CD4-positive, alpha-beta T cell treated with Interleukin-17A for 4 hours (primary cell): Measurements from ENCODE around the gene KCNIP1.

Experiments used
- DNase-seq: peaks from one replicate; pipeline ENCODE4 v3.0.0-alpha.2; 2020; ENCODE audit warnings: mixed read lengths

KCNIP1 gene

DNA sequence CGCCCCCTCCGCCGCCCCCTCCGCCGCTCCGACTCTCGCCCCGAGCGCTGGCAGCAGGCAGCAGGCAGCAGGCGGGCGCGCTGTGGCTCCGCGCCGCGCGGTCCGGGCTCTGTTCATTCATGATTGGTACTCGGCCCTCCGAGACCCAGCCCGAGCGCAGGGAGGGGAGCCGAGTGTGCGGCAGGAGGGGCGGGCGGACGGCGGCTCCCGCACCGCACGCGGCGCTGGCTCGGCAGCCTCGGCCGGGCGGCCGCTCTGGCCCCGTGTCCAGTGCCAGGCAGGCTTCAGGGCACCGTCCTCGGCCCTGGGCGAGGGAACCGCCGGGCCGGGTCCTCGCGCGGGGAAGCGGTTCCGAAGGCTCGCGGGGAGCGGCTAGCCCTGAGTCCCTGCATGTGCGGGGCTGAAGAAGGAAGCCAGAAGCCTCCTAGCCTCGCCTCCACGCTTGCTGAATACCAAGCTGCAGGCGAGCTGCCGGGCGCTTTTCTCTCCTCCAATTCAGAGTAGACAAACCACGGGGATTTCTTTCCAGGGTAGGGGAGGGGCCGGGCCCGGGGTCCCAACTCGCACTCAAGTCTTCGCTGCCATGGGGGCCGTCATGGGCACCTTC, at the start of gene KCNIP1:
TSS of gene KCNIP1 (plus strand) at position 31 of the 607 bp plus-strand sequence.
- no peak for DNase-seq

GRCh38 chr5:170463426-170463825, 40.4 kb upstream of the KCNIP1 start:
- no peak for DNase-seq

GRCh38 chr5:170464280-170465127, 39.3 kb upstream of the KCNIP1 start:
- DNase-seq, result no peak

- DNase-seq, result no peak
Observed at GRCh38 chr5:170466553-170466952, 37.3 kb upstream of the KCNIP1 start.

- no peak for DNase-seq
Observed at GRCh38 chr5:170466988-170467707, 36.7 kb upstream of the KCNIP1 start.

DNA sequence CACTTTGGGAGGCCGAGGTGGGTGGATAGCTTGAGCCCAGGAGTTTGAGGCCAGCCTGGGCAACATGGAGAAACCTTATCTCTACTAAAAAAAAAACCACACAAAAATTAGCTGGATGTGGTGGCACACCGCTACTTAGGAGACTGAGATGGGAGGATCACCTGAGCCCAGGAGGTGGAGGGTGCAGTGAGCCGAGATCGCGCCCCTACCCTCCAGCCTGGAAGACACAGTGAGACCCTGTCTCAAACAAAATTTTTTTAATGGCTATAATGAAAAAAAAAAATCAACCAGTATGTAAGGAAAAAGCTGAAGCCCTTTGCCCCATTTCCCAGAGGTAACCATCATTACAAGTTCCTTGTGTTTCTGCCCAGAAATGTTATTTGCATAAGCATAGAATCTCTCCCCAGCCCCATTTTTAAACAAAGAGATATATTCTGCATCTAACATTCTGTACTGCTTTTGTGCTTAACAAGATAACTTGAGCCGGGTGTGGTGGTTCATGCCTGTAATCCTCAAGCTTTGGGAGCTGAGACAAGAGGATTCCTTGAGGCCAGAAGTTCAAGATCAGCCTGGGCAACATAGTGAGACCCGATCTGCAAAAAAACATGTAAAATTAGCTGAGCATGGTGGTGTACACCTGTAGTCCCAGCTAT, 35.1 kb upstream of the KCNIP1 start:
- DNase-seq, result no peak

DNA sequence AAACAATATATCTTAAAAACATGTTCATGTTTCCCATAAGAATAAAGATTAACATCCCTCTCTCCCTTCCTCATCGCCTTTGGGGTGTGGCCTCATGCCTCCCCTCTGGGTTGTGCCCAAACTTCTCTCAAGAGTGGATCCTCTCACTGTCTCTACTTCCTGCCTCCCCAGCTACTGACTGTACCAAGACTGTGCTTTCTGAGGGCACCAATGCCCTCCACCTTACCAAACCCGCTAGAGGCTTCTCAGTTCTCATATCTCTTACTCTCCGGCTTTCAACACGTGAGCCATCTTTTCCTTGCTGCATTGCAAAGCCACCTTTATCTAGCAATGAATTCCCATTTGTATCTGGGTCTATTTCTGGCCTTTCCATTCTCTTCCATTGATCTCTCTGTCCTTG, 34.4 kb upstream of the KCNIP1 start:
- DNase-seq, result no peak

DNA sequence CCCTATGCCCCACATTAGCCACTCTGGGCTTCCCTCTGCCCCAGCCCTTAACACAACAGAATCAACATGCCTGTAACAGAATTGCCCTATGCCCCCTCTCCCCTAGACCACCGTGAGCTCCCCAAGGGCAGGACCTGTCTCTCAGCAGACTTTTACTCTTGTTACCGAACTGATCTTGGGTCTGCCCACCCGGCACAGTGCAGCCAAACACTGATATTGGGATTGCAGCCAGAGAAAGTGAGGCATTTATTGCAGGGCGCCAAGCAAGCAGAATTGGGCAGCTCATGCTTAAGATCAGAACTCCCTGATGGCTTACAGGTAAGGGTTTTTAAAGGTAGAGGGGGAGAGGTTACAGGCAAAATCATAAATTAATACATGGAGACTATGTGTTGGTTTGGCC, 33.5 kb upstream of the KCNIP1 start:
- no peak for DNase-seq

DNA sequence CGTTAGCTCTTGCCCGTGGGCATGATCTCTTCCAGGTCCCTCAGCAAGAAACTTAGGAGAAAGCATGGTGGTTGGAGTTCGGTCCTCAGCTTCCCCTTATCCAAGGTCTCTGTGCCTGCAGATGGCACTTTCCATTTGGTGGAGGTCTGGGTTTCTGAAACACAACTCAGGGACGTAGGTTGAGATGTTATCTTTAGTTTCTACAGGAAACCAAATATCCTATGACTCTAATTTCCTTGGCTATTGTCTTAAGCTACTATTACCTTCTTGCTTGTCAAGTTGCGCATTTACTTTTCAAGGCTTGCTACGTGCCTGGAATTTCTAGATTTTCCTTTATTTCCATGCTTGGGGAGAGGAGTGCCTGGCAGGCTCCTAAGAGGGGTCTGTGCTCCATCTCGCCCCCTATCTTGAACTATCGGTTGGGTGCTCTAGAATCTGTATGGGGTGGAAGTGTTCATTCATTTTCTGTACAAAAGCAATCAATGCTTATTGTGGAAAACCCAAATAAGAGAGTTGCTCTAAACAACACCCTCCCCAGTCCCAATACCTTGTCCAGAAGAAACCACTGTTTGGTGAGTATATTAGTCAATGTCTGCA, 32.9 kb upstream of the KCNIP1 start:
- no peak for DNase-seq

DNA sequence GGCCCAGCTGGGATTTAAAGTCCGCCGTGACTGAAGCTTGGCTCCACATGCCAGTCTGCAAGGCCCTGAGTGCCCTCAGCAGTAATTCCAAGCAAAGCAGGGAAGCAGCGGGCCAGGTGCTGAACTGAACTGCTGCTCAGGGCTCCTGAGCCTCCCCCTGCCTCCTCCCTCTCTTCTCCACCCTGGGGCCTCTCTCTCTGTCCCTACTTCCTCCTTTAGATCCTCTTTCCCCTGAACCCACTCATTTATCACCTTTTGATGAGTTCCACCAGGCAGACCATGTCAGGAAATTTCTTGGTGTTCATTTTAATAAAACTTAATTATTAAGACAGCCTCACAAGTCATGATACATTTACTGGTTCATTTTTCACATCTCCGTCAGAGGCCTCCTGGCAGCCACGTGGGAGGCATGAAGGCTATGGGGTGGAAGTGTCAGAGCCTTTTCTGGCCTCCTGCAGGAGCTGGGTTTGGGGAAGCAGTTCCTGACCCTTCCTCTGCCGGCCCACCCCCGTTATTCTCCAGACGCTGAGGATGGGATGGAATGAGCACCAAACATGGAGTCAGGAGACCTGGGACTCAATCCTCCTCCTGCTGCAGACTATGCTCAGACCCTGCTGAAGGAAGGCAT, 32.2 kb upstream of the KCNIP1 start:
- no peak for DNase-seq

GRCh38 chr5:170473642-170474041, 30.2 kb upstream of the KCNIP1 start:
- DNase-seq, result no peak

DNA sequence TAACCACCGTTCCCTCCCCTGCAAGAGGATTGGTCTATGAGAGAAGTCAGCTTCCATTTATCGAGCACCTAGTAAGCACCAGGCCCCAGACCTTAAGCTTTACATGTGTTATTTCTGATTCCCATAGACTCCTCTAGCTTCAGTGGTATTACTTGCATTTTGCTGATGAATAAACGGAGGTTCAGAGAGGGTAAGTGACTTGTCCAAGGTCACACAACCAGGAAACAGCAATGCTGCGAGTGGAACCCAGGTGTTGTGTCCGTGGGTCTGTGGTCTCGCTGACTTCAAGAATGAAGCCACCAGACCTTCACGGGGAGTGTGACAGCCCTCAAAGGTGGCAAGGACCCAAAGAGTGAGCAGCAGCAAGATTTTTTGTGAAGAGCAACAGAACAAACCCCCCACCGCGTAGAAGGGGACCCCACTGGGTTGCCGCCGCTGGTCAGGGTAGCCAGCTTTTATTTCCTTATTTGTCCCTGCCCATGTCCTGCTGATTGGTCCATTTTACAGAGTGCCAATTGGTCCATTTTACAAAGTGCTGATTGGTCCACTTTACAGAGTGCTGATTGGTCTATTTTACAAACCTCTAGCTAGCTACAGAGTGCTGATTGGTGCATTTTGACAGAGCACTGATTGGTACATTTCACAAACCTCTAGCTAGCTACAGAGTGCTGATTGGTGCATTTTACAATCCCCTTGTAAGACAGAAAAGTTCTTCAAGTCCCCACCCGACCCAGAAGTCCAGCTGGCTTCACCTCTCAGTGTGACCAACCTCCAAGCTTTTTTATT, 29.1 kb upstream of the KCNIP1 start:
- DNase-seq, result no peak

DNA sequence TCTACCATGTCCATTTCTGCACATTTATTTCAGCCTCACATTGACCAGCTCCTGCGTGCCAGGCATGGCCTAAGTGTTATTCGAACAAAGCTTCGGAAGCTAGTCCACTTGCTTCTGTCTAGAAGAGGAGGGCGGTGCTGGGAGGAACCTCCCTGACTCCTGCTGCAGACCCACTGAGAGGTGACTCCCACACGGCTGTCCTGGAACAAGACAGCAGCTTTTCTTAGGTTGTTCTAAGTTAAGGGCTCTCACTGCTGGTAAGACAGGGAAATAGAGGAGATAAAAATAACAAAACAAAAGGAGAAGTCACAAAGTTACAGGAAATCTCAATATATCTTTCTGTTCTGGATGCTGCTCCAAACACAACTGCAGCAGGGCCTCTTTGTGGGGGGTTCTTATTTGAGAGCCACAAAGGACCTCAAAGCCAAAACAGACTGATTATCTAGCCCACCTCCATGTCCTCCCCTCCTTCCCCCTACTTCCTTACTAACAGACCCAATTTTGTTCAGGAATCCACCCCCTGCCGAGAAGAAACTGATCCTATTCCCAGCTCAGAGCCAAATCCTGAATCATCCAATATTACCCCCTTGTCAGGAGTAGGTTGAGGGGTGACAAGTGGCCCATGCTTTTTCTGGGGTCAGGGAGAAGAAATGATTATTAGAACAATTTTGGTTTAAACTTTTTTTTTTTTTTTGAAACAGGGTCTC, 28.4 kb upstream of the KCNIP1 start:
- DNase-seq, result no peak

DNA sequence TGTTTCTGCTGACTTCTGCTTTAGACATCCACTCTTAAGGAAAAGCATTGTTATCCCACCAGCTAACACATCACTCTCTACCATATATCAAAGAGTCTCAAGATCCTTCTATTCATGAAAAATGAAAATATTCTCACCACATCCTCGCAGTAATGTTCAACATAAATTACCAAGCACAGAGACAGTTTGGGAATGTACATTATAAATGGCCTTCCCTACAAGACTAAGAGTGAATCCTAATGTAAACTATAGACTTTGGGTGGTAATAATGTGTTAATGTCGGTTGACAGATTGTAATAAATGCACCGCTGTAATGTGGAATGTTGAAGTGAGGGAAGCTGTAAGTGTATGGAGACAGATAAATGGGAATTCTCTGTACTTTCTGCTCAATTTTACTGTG, 27.1 kb upstream of the KCNIP1 start:
- DNase-seq, result no peak

GRCh38 chr5:170477906-170478305, 25.9 kb upstream of the KCNIP1 start:
- DNase-seq, result no peak

DNA sequence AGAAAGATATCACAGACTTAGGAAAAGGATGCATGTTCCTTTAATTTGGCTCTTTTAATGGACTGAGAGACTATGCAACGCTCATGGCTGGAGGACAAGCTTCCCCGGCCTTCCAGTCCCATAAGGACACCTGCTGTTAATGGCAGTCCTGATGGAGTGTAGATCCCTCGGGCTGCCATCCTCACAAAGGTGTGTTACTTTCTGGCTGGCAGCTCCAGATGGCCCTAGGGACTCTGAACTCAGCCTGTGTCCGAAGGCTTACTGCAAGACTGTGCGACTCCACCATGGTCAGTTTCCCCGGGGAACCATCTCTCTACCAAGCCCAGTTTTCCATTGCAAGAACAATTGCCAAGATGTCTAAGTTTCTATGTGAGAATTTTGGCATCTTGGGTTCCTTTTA, 25.5 kb upstream of the KCNIP1 start:
- no peak for DNase-seq

- no peak for DNase-seq
Observed at GRCh38 chr5:170479484-170479883, 24.3 kb upstream of the KCNIP1 start.

DNA sequence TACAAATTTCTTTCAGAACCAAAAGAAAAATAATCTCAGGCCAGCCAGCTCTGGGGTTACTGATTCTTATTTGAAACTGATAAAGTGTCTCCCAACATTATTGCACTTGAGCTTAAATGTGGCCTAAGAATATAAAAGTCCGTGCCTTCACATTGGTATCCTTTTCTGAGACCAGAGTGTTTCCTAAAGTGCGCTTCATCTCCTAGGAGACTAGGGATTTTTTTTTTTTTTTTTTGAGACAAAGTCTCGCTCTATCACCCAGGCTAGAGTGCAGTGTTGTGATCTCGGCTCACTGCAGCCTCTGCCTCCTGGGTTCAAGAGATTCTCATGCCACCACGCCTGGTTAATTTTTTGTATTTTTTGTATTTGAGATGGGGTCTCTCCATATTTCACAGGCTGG, 23.6 kb upstream of the KCNIP1 start:
- no peak for DNase-seq

- no peak for DNase-seq
Observed at GRCh38 chr5:170481849-170482248, 22.0 kb upstream of the KCNIP1 start.

DNA sequence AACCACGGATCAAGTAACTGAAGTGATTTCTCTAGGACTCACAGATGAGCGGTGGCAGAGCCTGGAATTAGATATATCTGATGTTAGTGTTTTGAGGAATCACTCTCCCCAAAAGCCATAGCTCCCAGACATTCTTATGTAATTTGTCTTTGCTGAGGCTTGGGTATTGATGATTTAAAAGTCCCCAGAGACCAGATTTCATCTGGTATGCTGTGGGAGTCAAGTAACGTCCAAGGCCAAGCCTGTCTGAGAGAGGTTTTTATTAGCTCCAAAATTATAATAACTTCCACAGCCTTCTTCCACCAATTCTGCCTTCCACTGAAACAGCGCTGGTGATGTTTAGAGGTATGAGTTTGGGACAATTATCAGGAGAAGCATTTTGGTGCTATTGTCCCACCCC, 21.3 kb upstream of the KCNIP1 start:
- DNase-seq, result no peak
